HEK293T (cell line): ENCODE data around the gene NRDE2.

ENCODE experiments used
- ARNT ChIP-seq: fragments of 450-650 bp; IDR thresholded peaks from 2 replicates; pipeline ENCODE4 v1.6.1; 2017; ENCODE audit warnings: mild to moderate bottlenecking
- ELF4 ChIP-seq: fragments of 450-650 bp; IDR thresholded peaks from 2 replicates; pipeline ENCODE4 v1.6.1; 2017; ENCODE audit warnings: antibody characterized with exemption
- HDGF ChIP-seq: fragments of 450-650 bp; IDR thresholded peaks from 2 replicates; pipeline ENCODE4 v1.6.1; 2017; ENCODE audit warnings: antibody characterized with exemption, borderline replicate concordance
- NFRKB ChIP-seq: fragments of 450-650 bp; IDR thresholded peaks from 2 replicates; pipeline ENCODE4 v1.6.1; 2016; ENCODE audit warnings: mild to moderate bottlenecking, moderate library complexity
- SUZ12 ChIP-seq: fragments of 450-650 bp; IDR thresholded peaks from 2 replicates; pipeline ENCODE4 v1.6.1; 2016; ENCODE audit warnings: mild to moderate bottlenecking
- TARDBP ChIP-seq: fragments of 450-650 bp; IDR thresholded peaks from 2 replicates; pipeline ENCODE4 v1.6.1; 2016
- ZNF384 ChIP-seq: fragments of 450-650 bp; IDR thresholded peaks from 2 replicates; pipeline ENCODE4 v1.6.1; 2016
- TF ChIP-seq, protein P1 (sequence below): fragments of 450-650 bp; IDR thresholded peaks from 2 replicates; pipeline ENCODE4 v1.6.1; 2016

GRCh38 chr14:90358359-90358758 is 26.6 kb upstream of the NRDE2 start:
- TF ChIP-seq NFRKB (no peak), HDGF (no peak), ELF4 (no peak), SUZ12 (no peak), TARDBP (no peak), ARNT (no peak), ZNF384 (no peak)
- TF ChIP-seq, protein P1, sequence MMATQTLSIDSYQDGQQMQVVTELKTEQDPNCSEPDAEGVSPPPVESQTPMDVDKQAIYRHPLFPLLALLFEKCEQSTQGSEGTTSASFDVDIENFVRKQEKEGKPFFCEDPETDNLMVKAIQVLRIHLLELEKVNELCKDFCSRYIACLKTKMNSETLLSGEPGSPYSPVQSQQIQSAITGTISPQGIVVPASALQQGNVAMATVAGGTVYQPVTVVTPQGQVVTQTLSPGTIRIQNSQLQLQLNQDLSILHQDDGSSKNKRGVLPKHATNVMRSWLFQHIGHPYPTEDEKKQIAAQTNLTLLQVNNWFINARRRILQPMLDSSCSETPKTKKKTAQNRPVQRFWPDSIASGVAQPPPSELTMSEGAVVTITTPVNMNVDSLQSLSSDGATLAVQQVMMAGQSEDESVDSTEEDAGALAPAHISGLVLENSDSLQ: no peak
